NCI-H1930 (cell line): Measurements from ENCODE around the gene AGR2.
A peak's percentile ranks its signal among the peaks of the same experiment; 100 is the strongest.

Experiments used
- DNase-seq, 2 experiments: peaks; one replicate each; lab custom pipeline; 2025; lab: John Stamatoyannopoulos, UW

Gene AGR2

GRCh38 chr7:16812542-16813231 lies 7.9 kb upstream of the AGR2 start:
- DNase-seq = no peak

GRCh38 chr7:16811551-16811950 lies 6.8 kb upstream of the AGR2 start:
- no peak for DNase-seq

- DNase-seq = no peak
These were observed 5.8 kb upstream of the AGR2 start for GRCh38 chr7:16810573-16810972.

- DNase-seq = no peak
These were observed 5.3 kb upstream of the AGR2 start for GRCh38 chr7:16810112-16810511.

GRCh38 chr7:16805441-16805840 lies 642 bp upstream of the AGR2 start:
- no peak for DNase-seq

GRCh38 chr7:16803881-16804673 lies 722 bp downstream of the AGR2 start:
- DNase-seq = no peak

GRCh38 chr7:16803125-16803524 lies 1.7 kb downstream of the AGR2 start:
- DNase-seq = no peak

- no peak for DNase-seq
These were observed 3.2 kb downstream of the AGR2 start for GRCh38 chr7:16801579-16801978.

- peak in 1 of 2 experiments; percentile 2 for DNase-seq
These were observed 3.7 kb downstream of the AGR2 start for GRCh38 chr7:16801111-16801542.

- no peak for DNase-seq
These were observed 9.2 kb downstream of the AGR2 start for GRCh38 chr7:16795624-16796023.

GRCh38 chr7:16794986-16795385 lies 9.8 kb downstream of the AGR2 start:
- DNase-seq = no peak

- no peak for DNase-seq
These were observed 12.7 kb downstream of the AGR2 start for GRCh38 chr7:16791905-16792698.

- no peak for DNase-seq
These were observed 13.7 kb downstream of the AGR2 start for GRCh38 chr7:16791071-16791470.

- DNase-seq = no peak
These were observed 17.7 kb downstream of the AGR2 start for GRCh38 chr7:16787127-16787526.

GRCh38 chr7:16786257-16786656 lies 18.5 kb downstream of the AGR2 start:
- DNase-seq = no peak

GRCh38 chr7:16785846-16786245 lies 19.0 kb downstream of the AGR2 start:
- DNase-seq = no peak

- DNase-seq = no peak
These were observed 19.5 kb downstream of the AGR2 start for GRCh38 chr7:16785321-16785720.

- DNase-seq = no peak
These were observed 24.2 kb downstream of the AGR2 start for GRCh38 chr7:16780596-16780995.

GRCh38 chr7:16779051-16779450 lies 25.7 kb downstream of the AGR2 start:
- DNase-seq = no peak

- DNase-seq = no peak
These were observed 26.3 kb downstream of the AGR2 start for GRCh38 chr7:16778476-16778875.

- DNase-seq = no peak
These were observed 28.7 kb downstream of the AGR2 start for GRCh38 chr7:16776053-16776452.

GRCh38 chr7:16774986-16775385 lies 29.8 kb downstream of the AGR2 start:
- no peak for DNase-seq

- DNase-seq = no peak
These were observed 30.5 kb downstream of the AGR2 start for GRCh38 chr7:16774294-16774693.
